ENCODE measurements around the gene SCYGR8.
A peak's percentile ranks its signal among the peaks of the same experiment; 100 is the strongest.
"Not testable (repeated sequence)": the region's sequence is repeated elsewhere in the genome, so short reads cannot be mapped to it uniquely, and the experiment has no call there.

SCYGR8 gene

DNA sequence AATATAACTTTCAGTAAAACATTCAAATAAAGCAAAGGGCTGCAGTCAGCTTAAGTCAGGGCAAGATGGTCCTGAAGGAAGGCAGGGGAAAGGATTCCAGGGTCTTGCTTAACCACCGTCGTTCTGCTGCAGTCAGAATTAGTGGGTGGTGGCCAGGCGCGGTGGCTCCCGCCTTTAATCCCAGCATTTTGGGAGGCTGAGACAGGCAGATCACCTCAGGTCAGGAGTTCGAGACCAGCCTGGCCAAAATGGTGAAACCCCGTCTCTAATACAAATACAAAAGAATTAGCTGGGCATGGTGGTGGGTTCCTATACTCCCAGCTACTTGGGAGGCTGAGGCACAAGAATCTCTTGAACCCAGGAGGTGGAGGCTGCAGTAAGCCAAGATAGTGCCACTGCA is 34.7 kb upstream of the SCYGR8 start:
- POLR2A ChIA-PET: no interaction called here
- DNase-seq (ENCODE audit: extremely low spot score): no peak
- no peak for TF ChIP-seq SP1 (IDR thresholded peaks at IDR 0.05)
- TF ChIP-seq CTBP1 (IDR thresholded peaks at IDR 0.05; ENCODE audit: borderline replicate concordance): no peak
- no peak for TF ChIP-seq L3MBTL2 (conservative IDR thresholded peaks at IDR 0.05)
- TF ChIP-seq ELF4 (IDR thresholded peaks at IDR 0.05): no peak
- TF ChIP-seq BHLHE40 (IDR thresholded peaks at IDR 0.05; ENCODE audit: borderline replicate concordance): no peak
- no peak for TF ChIP-seq ZNF384 (IDR thresholded peaks at IDR 0.05)
- TF ChIP-seq FOXA1 (IDR thresholded peaks at IDR 0.05): no peak
- no peak for TF ChIP-seq HDGF (IDR thresholded peaks at IDR 0.05; ENCODE audit: borderline replicate concordance)
- TF ChIP-seq ARNT (IDR thresholded peaks at IDR 0.05): no peak
- TF ChIP-seq, protein P1, sequence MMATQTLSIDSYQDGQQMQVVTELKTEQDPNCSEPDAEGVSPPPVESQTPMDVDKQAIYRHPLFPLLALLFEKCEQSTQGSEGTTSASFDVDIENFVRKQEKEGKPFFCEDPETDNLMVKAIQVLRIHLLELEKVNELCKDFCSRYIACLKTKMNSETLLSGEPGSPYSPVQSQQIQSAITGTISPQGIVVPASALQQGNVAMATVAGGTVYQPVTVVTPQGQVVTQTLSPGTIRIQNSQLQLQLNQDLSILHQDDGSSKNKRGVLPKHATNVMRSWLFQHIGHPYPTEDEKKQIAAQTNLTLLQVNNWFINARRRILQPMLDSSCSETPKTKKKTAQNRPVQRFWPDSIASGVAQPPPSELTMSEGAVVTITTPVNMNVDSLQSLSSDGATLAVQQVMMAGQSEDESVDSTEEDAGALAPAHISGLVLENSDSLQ (IDR thresholded peaks at IDR 0.05): no peak
- TF ChIP-seq SUZ12 (IDR thresholded peaks at IDR 0.05): no peak
- TF ChIP-seq NFRKB (IDR thresholded peaks at IDR 0.05): no peak
- no peak for TF ChIP-seq FOXM1 (IDR thresholded peaks at IDR 0.05; ENCODE audit: borderline replicate concordance)
- no peak for TF ChIP-seq TARDBP (IDR thresholded peaks at IDR 0.05)
- TF ChIP-seq FOXK2 (IDR thresholded peaks at IDR 0.05): no peak
- CTCF ChIA-PET: no interaction called here

DNA sequence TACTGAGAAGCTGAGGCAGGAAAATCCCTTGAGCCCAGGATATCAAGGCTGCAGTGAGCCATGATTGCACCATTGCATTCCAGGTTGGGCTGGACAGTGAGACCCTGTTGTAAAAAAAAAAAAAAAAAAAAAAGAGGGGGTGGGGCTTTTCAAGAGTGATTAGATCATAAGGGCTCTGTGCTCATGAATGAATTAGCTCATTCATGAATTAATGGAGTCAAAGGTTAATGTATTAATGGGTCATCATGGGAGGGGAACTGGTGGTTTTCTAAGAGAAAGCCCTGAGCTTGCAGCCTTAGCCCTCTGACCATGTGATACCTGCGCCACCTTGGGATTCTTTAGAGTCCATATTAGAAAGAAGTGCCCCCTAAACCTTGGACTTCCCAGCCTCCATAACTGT is 32.4 kb upstream of the SCYGR8 start:
- POLR2A ChIA-PET: no interaction called here
- TF ChIP-seq SP1 (IDR thresholded peaks at IDR 0.05) (no peak), ZNF384 (IDR thresholded peaks at IDR 0.05) (peak; percentile 24; the same call in 1 of the 2 replicates)
- CTCF ChIA-PET: interaction anchor here (1.5 kb wide), 1 partner anchor 55 kb away, joined by 3 read pairs; no protein-coding TSS in a partner anchor
- no peak for DNase-seq (ENCODE audit: extremely low spot score)

DNA sequence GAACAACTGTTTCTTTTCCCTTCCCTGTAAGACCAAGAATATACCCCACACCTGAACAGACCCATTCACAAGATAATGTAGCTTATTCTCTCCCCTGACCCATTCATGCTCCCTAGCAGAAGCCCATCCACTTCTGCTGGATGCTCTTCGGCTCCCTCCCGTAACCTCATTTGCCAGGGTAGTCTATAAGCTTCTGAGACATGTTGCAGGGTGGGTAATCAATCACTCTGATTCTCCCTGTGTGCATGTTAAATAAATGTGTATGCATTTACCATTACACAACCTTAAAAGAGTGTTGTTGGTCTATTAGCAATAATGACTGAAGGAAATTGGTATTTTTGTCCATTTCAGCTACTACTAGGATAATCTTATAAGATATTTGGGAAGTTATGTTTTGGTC is 29.2 kb upstream of the SCYGR8 start:
- CTCF ChIA-PET: interaction anchor here (0.7 kb wide), 1 partner anchor 23 kb away, joined by 4 read pairs; no protein-coding TSS in a partner anchor
- no peak for TF ChIP-seq SP1 (IDR thresholded peaks at IDR 0.05)
- TF ChIP-seq BHLHE40 (IDR thresholded peaks at IDR 0.05; ENCODE audit: borderline replicate concordance): no peak
- no peak for TF ChIP-seq ARNT (IDR thresholded peaks at IDR 0.05)
- no peak for TF ChIP-seq L3MBTL2 (conservative IDR thresholded peaks at IDR 0.05)
- no peak for TF ChIP-seq LEF1 (IDR thresholded peaks at IDR 0.05; ENCODE audit: borderline replicate concordance)
- no peak for TF ChIP-seq ELF4 (IDR thresholded peaks at IDR 0.05)
- DNase-seq (ENCODE audit: extremely low spot score): no peak
- POLR2A ChIA-PET: no interaction called here

DNA sequence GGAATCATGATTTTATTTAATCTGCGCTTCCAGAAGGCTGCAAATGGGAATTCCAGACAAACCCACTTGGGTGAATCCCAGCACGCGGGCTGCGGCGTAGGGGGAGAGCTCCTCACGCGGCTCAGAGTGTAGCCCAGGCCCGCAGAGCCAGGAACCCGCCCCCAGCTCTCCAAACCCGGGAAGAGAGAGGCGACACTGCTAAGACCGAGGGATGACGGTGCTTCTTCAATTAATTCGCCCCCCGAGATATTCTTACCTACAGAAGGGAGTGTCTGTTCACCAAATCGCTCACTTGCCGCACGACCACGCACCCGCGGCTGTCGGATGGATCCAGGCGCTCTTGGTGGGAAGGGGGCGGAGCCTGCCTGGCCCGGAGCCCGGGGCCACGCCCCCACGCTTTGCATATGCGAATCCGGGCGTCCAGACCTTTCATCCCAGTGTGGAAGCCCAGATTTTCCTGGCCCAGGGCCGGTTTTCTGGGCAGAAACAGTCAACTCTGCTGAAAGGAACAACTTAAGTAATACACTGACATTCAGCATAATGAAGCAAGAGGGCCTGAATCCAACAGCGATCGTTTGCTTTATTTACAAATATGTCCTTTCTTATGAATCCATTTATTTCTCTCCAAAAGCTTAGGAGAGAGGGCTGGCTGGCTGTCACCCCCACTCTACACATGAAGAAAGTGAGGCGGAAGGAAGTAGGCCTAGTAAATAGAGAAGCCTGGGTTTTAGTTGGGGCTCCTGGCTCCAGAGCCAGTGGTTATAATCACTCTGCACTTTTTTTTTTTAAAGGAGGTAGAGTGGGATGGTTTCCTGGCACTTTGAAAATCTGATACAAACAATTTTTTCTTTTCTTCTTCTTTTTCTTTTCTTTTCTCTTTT is 27.8 kb upstream of the SCYGR8 start, which contains the start of gene SLC19A3:
SLC19A3 (minus strand) TSS at position 342 of the 881 bp plus-strand sequence. CDS start 15,710 bp downstream, outside the sequence.
- CTCF ChIA-PET: no interaction called here
- peak; percentile 66 for DNase-seq (ENCODE audit: extremely low spot score)
- TF ChIP-seq HDGF (IDR thresholded peaks at IDR 0.05; ENCODE audit: borderline replicate concordance): no peak
- no peak for TF ChIP-seq LEF1 (IDR thresholded peaks at IDR 0.05; ENCODE audit: borderline replicate concordance)
- TF ChIP-seq FOXK2 (IDR thresholded peaks at IDR 0.05): no peak
- TF ChIP-seq TARDBP (IDR thresholded peaks at IDR 0.05): no peak
- no peak for TF ChIP-seq NFRKB (IDR thresholded peaks at IDR 0.05)
- POLR2A ChIA-PET: no interaction called here

GRCh38 chr2:227719641-227720040 is 26.1 kb upstream of the SCYGR8 start:
- ChIA-PET POLR2A (no interaction called here), CTCF (interaction anchor here (0.6 kb wide), 1 partner anchor 62 kb away, joined by 3 read pairs; no protein-coding TSS in a partner anchor)
- TF ChIP-seq ZNF384 (IDR thresholded peaks at IDR 0.05) (no peak), ARNT (IDR thresholded peaks at IDR 0.05) (no peak), HDGF (IDR thresholded peaks at IDR 0.05; ENCODE audit: borderline replicate concordance) (no peak), FOXK2 (IDR thresholded peaks at IDR 0.05) (no peak), NFRKB (IDR thresholded peaks at IDR 0.05) (no peak), BHLHE40 (IDR thresholded peaks at IDR 0.05; ENCODE audit: borderline replicate concordance) (no peak), SP1 (IDR thresholded peaks at IDR 0.05) (no peak), TARDBP (IDR thresholded peaks at IDR 0.05) (no peak), ELF4 (IDR thresholded peaks at IDR 0.05) (no peak), LEF1 (IDR thresholded peaks at IDR 0.05; ENCODE audit: borderline replicate concordance) (no peak), FOXM1 (IDR thresholded peaks at IDR 0.05; ENCODE audit: borderline replicate concordance) (no peak), SUZ12 (IDR thresholded peaks at IDR 0.05) (no peak), CTBP1 (IDR thresholded peaks at IDR 0.05; ENCODE audit: borderline replicate concordance) (no peak), L3MBTL2 (conservative IDR thresholded peaks at IDR 0.05) (no peak), FOXA1 (IDR thresholded peaks at IDR 0.05) (no peak)
- TF ChIP-seq, protein P1 (IDR thresholded peaks at IDR 0.05): no peak
- DNase-seq (ENCODE audit: extremely low spot score): no peak

DNA sequence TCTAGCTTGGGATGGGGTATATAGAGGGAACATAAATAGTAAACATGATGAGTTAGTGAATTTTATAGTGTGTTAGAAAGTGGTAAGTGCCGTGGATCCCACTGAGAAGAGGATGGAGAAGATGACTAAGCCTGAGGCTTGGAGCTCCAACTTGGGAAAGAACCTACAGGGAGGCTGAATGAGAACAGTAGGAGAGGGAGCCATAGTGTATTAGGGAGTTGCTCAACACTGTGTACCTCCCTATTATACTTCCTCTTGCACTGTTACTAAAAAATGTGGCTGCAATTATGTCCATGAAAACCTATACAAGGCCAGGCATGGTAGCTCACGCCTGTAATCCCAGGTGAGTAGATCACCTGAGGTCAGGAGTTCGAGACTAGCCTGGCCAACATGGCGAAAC is 25.0 kb upstream of the SCYGR8 start:
- TF ChIP-seq FOXM1 (IDR thresholded peaks at IDR 0.05; ENCODE audit: borderline replicate concordance): no peak
- TF ChIP-seq SP1 (IDR thresholded peaks at IDR 0.05): no peak
- TF ChIP-seq NFRKB (IDR thresholded peaks at IDR 0.05): no peak
- no peak for TF ChIP-seq SUZ12 (IDR thresholded peaks at IDR 0.05)
- TF ChIP-seq, protein P1 (IDR thresholded peaks at IDR 0.05): no peak
- no peak for TF ChIP-seq FOXA1 (IDR thresholded peaks at IDR 0.05)
- no peak for TF ChIP-seq BHLHE40 (IDR thresholded peaks at IDR 0.05; ENCODE audit: borderline replicate concordance)
- TF ChIP-seq ARNT (IDR thresholded peaks at IDR 0.05): no peak
- TF ChIP-seq CTBP1 (IDR thresholded peaks at IDR 0.05; ENCODE audit: borderline replicate concordance): no peak
- TF ChIP-seq HDGF (IDR thresholded peaks at IDR 0.05; ENCODE audit: borderline replicate concordance): no peak
- TF ChIP-seq TARDBP (IDR thresholded peaks at IDR 0.05): no peak
- no peak for TF ChIP-seq FOXK2 (IDR thresholded peaks at IDR 0.05)
- no peak for TF ChIP-seq L3MBTL2 (conservative IDR thresholded peaks at IDR 0.05)
- TF ChIP-seq ZNF384 (IDR thresholded peaks at IDR 0.05): no peak
- POLR2A ChIA-PET: no interaction called here
- no peak for DNase-seq (ENCODE audit: extremely low spot score)
- CTCF ChIA-PET: no interaction called here

- CTCF ChIA-PET; DNase-seq (ENCODE audit: extremely low spot score); POLR2A ChIA-PET: not testable (repeated sequence)
These were observed 22.9 kb upstream of the SCYGR8 start for GRCh38 chr2:227722821-227723220.
